DMS153 treated with DMSO at 0.1 percent for 48 hours (cell line): Measurements from ENCODE around the gene LCMT2.
"Not testable (repeated sequence)": the region's sequence is repeated elsewhere in the genome, so short reads cannot be mapped to it uniquely, and the experiment has no call there.

ENCODE experiments used
- DNase-seq: peaks from one replicate; lab custom pipeline; 2025; ENCODE audit not compliant: unreplicated experiment; lab: John Stamatoyannopoulos, UW

The LCMT2 gene

GRCh38 chr15:43316016-43316970 is 14.1 kb downstream of the LCMT2 start:
- no peak for DNase-seq

GRCh38 chr15:43314171-43314570 is 16.2 kb downstream of the LCMT2 start:
- DNase-seq = no peak

GRCh38 chr15:43312378-43312777 is 18.0 kb downstream of the LCMT2 start:
- no peak for DNase-seq

DNA sequence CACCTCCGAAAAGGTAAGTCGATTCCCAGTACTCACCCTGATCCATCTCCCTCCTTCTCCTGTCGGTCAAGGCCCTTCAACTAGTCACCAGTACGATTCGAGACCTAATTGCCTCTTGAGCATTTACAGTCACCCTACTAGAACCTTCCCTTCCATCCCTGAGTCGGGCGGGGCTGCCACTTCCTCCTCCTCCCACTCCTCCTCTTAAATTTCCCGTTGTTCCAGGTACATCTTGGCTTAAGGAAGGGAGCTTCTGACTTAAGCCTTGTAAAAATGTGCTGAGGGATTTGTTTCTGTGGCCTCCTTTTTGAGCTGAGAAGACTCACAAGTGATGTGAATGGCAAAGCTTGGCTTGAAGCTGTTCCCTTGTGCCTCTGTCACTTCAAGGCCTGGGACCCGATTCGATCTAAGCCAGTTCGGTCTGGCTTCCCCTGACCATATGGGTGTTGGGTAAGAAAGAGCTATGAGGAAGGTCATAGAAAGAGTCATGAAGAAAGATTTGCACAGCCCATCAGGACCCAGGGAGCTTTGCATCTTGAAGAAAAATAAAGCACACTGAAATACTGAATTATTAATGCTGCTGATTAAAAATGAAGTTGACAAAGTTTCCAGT is 28.1 kb downstream of the LCMT2 start, which contains the start of gene TGM7:
TGM7 (minus strand) TSS at position 51 of the 613 bp plus-strand sequence.
- no peak for DNase-seq

GRCh38 chr15:43299884-43300283 is 30.5 kb downstream of the LCMT2 start:
- no peak for DNase-seq

DNA sequence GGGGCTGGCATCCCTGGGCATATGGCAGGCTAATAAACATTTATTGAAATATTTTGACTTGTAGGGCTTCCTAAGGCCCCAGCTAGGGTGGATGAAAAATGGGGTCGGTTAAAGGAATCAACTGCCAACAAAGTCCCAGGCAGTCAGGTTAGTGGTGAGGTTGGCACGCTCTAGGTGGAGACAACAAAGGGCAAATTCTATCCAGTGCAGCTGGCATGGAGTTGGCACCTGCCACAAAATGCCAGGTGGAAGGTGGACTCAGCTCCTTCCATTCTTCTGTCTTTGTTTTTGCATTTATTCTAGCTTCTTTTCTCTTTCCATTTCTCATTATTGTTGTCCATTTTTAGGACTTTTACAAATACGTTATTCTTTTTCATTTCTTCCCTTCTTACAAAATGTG is 31.0 kb downstream of the LCMT2 start:
- DNase-seq = no peak

- DNase-seq = no peak
Observed at GRCh38 chr15:43294091-43294706, 36.2 kb downstream of the LCMT2 start.

DNA sequence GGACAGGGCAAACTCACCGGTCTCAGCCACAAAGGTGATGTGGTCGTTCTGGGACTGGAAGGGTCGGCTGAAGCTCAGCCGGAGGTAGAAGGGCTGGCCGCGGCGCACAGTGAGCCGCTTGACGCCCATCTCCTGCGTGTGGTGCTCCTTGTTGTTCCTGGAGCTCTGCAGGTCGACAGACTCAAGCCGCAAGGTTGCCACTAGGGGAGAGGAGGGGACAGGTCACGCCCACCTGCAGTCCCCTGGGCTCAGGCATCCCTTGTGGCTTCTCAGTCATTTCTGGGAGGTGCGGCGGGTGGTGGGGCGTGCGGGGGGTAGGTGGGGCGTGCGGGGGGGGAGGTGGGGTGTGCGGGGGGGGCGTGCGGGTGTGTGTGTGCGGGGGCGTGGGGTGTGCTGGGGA is 36.9 kb downstream of the LCMT2 start:
- no peak for DNase-seq

GRCh38 chr15:43292375-43293078 is 37.8 kb downstream of the LCMT2 start:
- DNase-seq = no peak

DNA sequence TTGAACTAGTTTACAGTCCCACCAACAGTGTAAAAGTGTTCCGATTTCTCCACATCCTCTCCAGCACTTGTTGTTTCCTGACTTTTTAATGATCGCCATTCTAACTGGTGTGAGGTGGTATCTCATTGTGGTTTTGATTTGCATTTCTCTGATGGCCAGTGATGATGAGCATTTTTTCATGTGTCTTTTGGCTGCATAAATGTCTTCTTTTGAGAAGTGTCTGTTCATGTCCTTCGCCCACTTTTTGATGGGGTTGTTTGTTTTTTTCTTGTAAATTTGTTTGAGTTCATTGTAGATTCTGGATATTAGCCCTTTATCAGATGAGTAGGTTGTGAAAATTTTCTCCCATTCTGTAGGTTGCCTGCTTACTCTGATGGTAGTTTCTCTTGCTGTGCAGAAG is 40.7 kb downstream of the LCMT2 start:
- not testable (repeated sequence) for DNase-seq

DNA sequence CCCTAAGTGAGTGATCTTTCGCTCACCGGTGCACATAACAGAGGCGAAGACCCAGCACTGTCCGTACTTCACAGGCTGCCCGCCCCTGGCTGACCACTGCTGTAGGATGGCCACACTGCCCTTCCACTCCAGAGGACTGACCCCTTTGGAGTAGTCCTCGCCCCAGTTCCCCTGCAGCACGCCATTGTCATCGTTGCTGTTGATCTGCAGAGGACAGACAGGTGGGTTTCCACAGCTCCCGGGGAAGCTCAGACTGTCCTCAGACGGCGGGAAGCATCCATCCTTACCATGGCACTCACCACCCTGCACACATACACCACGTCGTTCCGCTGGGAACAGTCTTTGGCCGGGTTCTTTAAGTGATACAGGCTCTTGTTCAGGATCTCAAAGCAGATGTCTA is 43.1 kb downstream of the LCMT2 start:
- DNase-seq = no peak

DNA sequence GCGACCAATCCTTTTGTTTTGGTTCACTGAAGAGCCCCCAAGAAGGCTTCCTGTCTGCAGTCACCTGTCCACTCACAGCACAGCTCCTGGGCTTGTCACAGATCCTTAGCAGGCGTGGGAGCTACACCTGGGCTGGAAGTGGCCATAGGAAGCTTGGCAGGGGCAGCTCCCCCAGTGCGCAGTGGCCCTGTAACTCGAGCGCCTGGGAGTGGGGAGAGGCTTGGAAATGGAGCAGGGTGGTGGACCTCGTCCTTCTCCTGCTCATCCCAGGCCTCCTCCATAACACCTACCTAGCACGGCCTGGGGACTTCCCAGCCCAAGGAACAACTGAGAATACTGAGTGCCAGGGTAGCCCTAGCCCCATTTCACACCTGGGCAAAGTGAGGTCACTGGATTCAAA is 44.3 kb downstream of the LCMT2 start:
- no peak for DNase-seq

DNA sequence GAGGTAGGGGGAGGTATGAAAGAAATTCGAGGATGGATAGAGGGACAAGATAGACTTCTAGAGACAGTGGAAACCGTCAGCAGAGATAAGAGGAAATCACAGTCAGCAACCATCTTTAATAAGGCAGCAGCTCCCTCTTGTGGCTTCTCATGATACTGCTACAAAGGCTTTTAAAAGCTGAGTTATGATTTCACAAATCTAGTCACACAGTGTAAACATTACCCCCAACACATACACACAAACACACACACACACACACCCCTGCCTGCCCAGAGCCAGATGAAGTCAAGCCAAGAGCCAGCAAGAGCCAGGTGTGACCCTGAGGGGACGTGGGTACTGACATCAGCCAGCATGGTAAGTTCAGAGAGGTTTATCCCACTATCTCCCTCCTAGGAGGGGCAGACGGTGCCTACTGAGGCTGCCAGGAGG is 44.8 kb downstream of the LCMT2 start:
- no peak for DNase-seq

- no peak for DNase-seq
Observed at GRCh38 chr15:43283526-43283925, 46.8 kb downstream of the LCMT2 start.

GRCh38 chr15:43281926-43282602 is 48.3 kb downstream of the LCMT2 start:
- no peak for DNase-seq

- no peak for DNase-seq
Observed at GRCh38 chr15:43280996-43281395, 49.4 kb downstream of the LCMT2 start.

GRCh38 chr15:43279496-43279895 is 50.9 kb downstream of the LCMT2 start:
- DNase-seq = no peak

DNA sequence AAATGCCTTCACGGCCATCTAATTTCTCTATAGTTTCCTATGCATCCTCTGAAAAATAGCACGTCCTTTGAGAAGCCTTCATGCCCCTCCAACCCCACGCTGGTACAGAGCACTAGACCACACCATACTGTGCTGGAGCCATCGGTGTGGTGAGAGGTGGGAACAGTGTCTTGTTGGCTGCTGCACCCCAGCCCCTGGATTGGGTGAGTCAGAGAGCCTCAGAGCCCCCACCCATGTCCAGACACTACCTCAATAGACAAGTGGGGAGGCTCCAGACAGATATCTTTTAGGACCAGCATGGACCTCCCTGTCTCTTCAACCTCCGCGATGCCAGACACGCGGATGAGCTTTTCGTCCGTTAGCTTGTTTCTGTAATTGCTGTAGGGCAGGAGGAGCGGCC is 51.5 kb downstream of the LCMT2 start:
- DNase-seq = no peak

GRCh38 chr15:43277901-43278300 is 52.5 kb downstream of the LCMT2 start:
- no peak for DNase-seq

DNA sequence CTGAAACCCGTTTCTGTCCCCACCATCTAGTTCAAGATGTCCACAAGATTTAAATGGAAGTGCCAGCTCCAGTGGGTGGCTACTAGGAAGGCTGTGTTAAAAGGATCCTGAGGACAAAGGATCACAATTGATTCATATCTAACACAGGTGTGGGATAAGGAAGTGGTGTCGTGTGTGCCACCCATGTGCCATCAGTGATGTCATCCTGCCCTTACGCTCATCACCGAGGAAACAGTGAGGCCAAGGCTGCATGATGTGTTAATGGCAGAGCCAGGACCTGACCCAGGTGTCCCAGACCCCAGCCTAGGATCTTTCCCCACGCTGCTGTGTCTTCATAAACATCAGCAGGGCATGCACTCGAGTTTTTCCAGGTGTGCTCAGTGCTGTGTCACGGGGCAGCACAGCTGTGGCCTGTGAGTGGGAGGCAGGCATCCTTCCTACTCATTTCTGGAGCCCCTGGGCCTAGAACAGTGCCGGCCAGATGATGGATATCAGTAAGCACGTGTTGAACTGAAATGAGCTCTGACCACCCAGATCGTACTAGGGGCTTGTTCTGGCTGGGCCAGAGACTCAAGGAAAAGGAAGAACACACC is 53.0 kb downstream of the LCMT2 start:
- DNase-seq = no peak
